22Rv1 (cell line): ENCODE results near the gene NFU1.

Source experiments
- CTCF ChIP-seq: fragments of 450-650 bp; IDR thresholded peaks from 2 replicates; pipeline ENCODE4 v1.5.1; 2017; ENCODE audit warnings: mild to moderate bottlenecking
- ZFX ChIP-seq: fragments of 450-650 bp; IDR thresholded peaks from 2 replicates; pipeline ENCODE4 v1.6.1; 2017; ENCODE audit warnings: antibody characterized with exemption, borderline replicate concordance

- TF ChIP-seq CTCF, result no peak
- TF ChIP-seq ZFX, result no peak
Measured at GRCh38 chr2:69461404-69461803, 24.2 kb upstream of the NFU1 start.
